ENCODE data around the gene KLHL10. TPM values are rescaled to one million over a fixed set of nuclear protein-coding genes. Genes with fewer than 3 reads are reported as not detected.

The KLHL10 gene
- 0.06 to 0.09 TPM (median 0.07 TPM) in 3 of 5 replicates, not detected in the others for total RNA-seq (2022; extraction: Qiagen RNA extraction)

DNA sequence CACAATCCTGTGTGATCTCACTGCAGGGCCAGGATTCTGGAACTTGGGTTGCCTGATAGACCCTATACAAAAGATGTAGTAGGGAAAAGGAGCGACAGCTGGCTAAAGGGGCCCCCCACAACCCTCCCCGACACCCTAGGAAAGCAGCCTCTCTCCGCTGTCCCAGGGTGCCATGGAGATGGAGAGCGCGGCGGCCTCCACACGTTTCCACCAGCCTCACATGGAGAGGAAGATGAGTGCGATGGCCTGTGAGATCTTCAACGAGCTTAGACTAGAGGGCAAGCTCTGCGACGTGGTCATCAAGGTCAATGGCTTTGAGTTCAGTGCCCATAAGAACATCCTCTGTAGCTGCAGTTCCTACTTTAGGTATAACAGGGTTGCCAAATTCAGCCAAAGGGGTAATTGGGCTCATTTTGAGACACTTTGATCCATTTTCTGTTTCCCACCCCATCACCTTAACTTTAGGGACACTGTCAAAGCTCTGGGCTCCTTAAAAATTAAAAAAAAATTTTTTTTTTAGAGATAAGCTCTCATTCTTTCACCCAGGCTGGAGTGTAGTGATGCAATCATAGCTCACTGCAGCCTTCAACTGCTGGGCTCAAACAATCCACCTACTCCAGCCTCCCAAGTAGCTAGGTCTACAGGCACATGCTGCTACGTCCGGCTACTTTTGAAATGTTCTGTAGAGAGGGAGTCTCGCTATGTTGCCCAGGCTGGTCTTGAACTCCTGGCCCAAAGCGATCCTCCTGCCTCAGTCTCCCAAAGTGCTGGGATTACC, at the start of gene KLHL10:
TSS of gene KLHL10 (plus strand) at position 65 of the 778 bp plus-strand sequence. CDS start at position 173, 108 bp downstream.

GRCh38 chr17:41811549-41812380, 25.9 kb upstream of the KLHL10 start, which contains the start of gene P3H4:
Gene P3H4 (minus strand): TSS chr17:41811949. CDS start chr17:41811915, 34 bp downstream.

GRCh38 chr17:41812381-41813151, 25.1 kb upstream of the KLHL10 start, which contains the start of gene FKBP10:
Gene FKBP10 (plus strand): TSS chr17:41813004. CDS start chr17:41813035, 31 bp downstream.

DNA sequence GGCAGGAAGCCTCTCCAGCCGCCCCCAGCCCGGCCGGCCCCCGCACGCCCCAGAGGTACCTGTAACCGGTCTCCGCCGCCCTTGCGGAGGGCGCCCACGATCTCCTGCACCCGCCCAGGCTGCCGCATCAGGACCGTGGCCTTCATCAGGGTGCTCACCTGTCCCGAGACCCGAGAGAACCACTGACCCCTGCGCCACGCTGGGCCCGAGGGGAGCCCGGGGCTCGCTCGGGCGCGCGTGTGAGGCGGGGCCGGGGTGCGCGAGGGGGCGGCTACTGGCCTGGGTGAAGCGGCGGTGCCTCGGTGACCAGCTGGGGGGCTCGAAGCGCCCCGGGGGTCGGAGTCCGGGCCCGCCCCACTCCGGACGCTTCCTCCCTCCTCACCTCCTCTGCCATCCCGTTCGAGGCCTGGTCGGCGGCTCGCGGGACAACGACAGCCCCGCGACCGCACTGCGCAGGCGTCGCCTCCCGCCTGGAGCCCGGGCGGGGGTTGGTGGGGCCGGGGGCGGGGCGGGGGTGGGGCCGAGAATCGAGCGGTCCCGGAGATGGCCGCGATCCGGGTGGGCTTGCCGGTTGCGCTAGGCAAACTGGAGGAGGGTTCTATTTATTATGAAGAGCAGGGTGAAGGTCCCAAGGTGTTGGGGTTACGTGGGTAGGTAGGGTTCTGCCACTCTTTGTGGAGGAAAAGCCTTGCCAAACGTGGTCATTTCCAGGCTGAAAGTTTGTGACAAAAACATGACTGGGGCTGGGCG, 1.6 kb upstream of the KLHL10 start, which contains the start of gene NT5C3B:
TSS of gene NT5C3B (minus strand) at position 433 of the 750 bp plus-strand sequence. CDS start at position 394, 39 bp downstream.

DNA sequence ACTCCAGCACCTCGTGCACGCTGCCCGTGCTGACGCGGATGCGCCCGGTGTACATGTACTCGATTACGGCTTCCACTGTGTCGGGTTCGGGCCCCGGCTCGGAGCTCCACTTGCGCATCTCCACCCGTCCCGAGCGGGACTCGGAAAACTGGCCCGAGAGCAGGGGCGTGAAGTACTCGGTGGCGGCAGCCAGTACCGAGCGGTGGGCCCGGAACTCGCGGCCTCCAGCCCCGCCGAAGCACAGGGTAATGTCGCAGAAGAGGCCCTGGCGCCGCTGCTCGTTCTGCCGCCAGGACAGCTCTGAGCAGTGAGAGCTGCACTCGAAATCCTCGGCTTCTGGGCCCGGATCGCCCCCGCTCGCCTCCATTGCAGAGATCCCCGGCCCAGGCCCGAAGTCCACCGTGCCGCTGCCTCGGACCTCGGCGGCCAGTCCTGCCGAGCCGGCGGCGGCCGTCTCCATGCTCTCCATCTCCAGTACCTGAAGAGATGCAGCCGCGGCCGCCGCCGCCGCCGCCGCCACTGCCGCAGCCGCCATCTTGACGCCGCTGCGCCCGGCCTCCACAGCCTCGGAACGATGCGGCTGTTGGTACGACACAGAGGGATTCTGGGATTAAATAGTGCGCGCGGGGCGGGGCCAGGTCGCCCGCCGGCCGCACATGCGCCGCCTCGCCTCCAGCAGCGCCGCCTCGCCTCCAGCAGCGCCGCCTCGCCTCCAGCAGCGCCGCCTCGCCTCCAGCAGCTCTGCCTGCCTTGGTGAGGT, 27.4 kb downstream of the KLHL10 start, which contains the start of gene KLHL11:
TSS of gene KLHL11 (minus strand) at position 588 of the 760 bp plus-strand sequence. CDS start at position 535, 53 bp downstream.

Other genes with a start within 250 kb of the KLHL10 start
- gene KRT16, start 225.1 kb upstream of the KLHL10 start, total RNA-seq (2022; extraction: Qiagen RNA extraction) = 0.40 to 0.85 TPM (median 0.64 TPM) in 5 replicates
- gene KRT17, start 213.2 kb upstream of the KLHL10 start, total RNA-seq (2022; extraction: Qiagen RNA extraction) = 0.88 to 1.5 TPM (median 1.1 TPM) in 5 replicates
- 1,154 to 1,812 TPM (median 1,361 TPM) in 5 replicates for gene EIF1, start 148.9 kb upstream of the KLHL10 start, total RNA-seq (2022; extraction: Qiagen RNA extraction)
- 0.21 to 0.34 TPM in 2 of 5 replicates, not detected in the others for gene GAST, start 125.5 kb upstream of the KLHL10 start, total RNA-seq (2022; extraction: Qiagen RNA extraction)
- gene HAP1, start 103.2 kb upstream of the KLHL10 start, total RNA-seq (2022; extraction: Qiagen RNA extraction) = 0.88 to 2.0 TPM (median 1.7 TPM) in 5 replicates
- 86.6 to 131 TPM (median 125 TPM) in 5 replicates for gene JUP, start 51.1 kb upstream of the KLHL10 start, total RNA-seq (2022; extraction: Qiagen RNA extraction)
- 29.5 to 40.9 TPM (median 36.9 TPM) in 5 replicates for gene P3H4, start 25.9 kb upstream of the KLHL10 start, total RNA-seq (2022; extraction: Qiagen RNA extraction)
- 87.2 to 120 TPM (median 113 TPM) in 5 replicates for gene FKBP10, start 24.8 kb upstream of the KLHL10 start, total RNA-seq (2022; extraction: Qiagen RNA extraction)
- 106 to 112 TPM (median 110 TPM) in 5 replicates for gene NT5C3B, start 1.6 kb upstream of the KLHL10 start, total RNA-seq (2022; extraction: Qiagen RNA extraction)
- gene KLHL11, start 27.6 kb downstream of the KLHL10 start, total RNA-seq (2022; extraction: Qiagen RNA extraction) = 1.8 to 3.5 TPM (median 2.6 TPM) in 5 replicates
- 246 to 312 TPM (median 293 TPM) in 5 replicates for gene ACLY, start 81.1 kb downstream of the KLHL10 start, total RNA-seq (2022; extraction: Qiagen RNA extraction)
- gene ODAD4, start 92.8 kb downstream of the KLHL10 start, total RNA-seq (2022; extraction: Qiagen RNA extraction) = 1.2 to 1.7 TPM (median 1.4 TPM) in 5 replicates
- 59.8 to 75.7 TPM (median 71.5 TPM) in 5 replicates for gene CNP, start 129.0 kb downstream of the KLHL10 start, total RNA-seq (2022; extraction: Qiagen RNA extraction)
- gene DNAJC7, start 179.6 kb downstream of the KLHL10 start, total RNA-seq (2022; extraction: Qiagen RNA extraction) = 115 to 125 TPM (median 118 TPM) in 5 replicates
- gene NKIRAS2, start 182.3 kb downstream of the KLHL10 start, total RNA-seq (2022; extraction: Qiagen RNA extraction) = 44.6 to 49.7 TPM (median 48.8 TPM) in 5 replicates
- 0.47 to 0.94 TPM (median 0.79 TPM) in 5 replicates for gene C17orf113, start 212.8 kb downstream of the KLHL10 start, total RNA-seq (2022; extraction: Qiagen RNA extraction)

Data from A549 treated with CORT108297 at 1 μM for 4 hours (cell line).